NT2/D1 (cell line): ENCODE data around the gene GLRX.
"Not testable (repeated sequence)": the region's sequence is repeated elsewhere in the genome, so short reads cannot be mapped to it uniquely, and the experiment has no call there.

Source experiments
- DNase-seq: peaks from one replicate; pipeline ENCODE4 v3.0.0-alpha.2; 2011; ENCODE audit warnings: low read depth, low spot score
- H3K27me3 ChIP-seq: 2 replicates; pipeline ENCODE4 v1.6.0; 2011; ENCODE audit warnings: mild to moderate bottlenecking; ENCODE audit not compliant: insufficient read length, insufficient read depth
- H3K36me3 ChIP-seq: 2 replicates; pipeline ENCODE4 v1.6.1; 2011; ENCODE audit warnings: mild to moderate bottlenecking, low read length, mixed read lengths; ENCODE audit not compliant: insufficient read depth, insufficient read length
- H3K4me1 ChIP-seq: 2 replicates; pipeline ENCODE4 v1.5.1; 2011; ENCODE audit not compliant: insufficient read depth, insufficient read length
- H3K4me3 ChIP-seq: 2 replicates; pipeline ENCODE4 v1.5.1; 2011; ENCODE audit warnings: low read depth; ENCODE audit not compliant: insufficient read length
- H3K9ac ChIP-seq: 2 replicates; pipeline ENCODE4 v1.6.0; 2011; ENCODE audit warnings: low read depth; ENCODE audit not compliant: insufficient read length
- H3K9me3 ChIP-seq: 2 replicates; pipeline ENCODE4 v1.5.1; 2011; ENCODE audit warnings: mild to moderate bottlenecking, low read length; ENCODE audit not compliant: insufficient read depth
- SUZ12 ChIP-seq: IDR thresholded peaks from 2 replicates; pipeline ENCODE4 v1.6.1; 2011; ENCODE audit not compliant: insufficient read length, insufficient read depth; ENCODE audit errors: extremely low read depth
- YY1 ChIP-seq: IDR thresholded peaks from 2 replicates; pipeline ENCODE4 v1.6.1; 2011; ENCODE audit not compliant: insufficient read length, insufficient read depth
- ZNF274 ChIP-seq: IDR thresholded peaks from 2 replicates; pipeline ENCODE4 v1.6.1; 2011; ENCODE audit warnings: mild to moderate bottlenecking, low read depth, low read length

The GLRX gene

GRCh38 chr5:95840956-95841705 is 18.6 kb upstream of the GLRX start:
- no peak overlapping the region for H3K9ac ChIP-seq
- no peaks in the 10 kb centered on the region for H3K36me3 ChIP-seq
- DNase-seq: no peak
- no peak overlapping the region for H3K4me3 ChIP-seq
- H3K9me3 ChIP-seq: no peaks in the 10 kb centered on the region
- H3K4me1 ChIP-seq: no peaks in the 10 kb centered on the region
- no peak for TF ChIP-seq YY1
- TF ChIP-seq SUZ12: no peak
- no peak for TF ChIP-seq ZNF274
- H3K27me3 ChIP-seq: no peaks in the 10 kb centered on the region

- Histone ChIP-seq H3K9ac (no peak overlapping the region), H3K4me3 (no peak overlapping the region), H3K4me1 (no peaks in the 10 kb centered on the region), H3K36me3 (no peaks in the 10 kb centered on the region), H3K27me3 (no peaks in the 10 kb centered on the region), H3K9me3 (no peaks in the 10 kb centered on the region)
- DNase-seq: no peak
- TF ChIP-seq SUZ12 (no peak), ZNF274 (no peak), YY1 (no peak)
Measured at GRCh38 chr5:95839658-95840057, 17.1 kb upstream of the GLRX start.

- Histone ChIP-seq H3K4me3 (no peak overlapping the region), H3K4me1 (no peaks in the 10 kb centered on the region)
- no peak for TF ChIP-seq SUZ12
- no peak for TF ChIP-seq ZNF274
- TF ChIP-seq YY1: no peak
Measured at GRCh38 chr5:95838556-95838955, 16.0 kb upstream of the GLRX start.

GRCh38 chr5:95838001-95838520 is 15.5 kb upstream of the GLRX start:
- TF ChIP-seq SUZ12 (no peak), YY1 (no peak), ZNF274 (no peak)
- Histone ChIP-seq H3K4me1 (no peaks in the 10 kb centered on the region), H3K36me3 (no peaks in the 10 kb centered on the region), H3K4me3 (no peak overlapping the region), H3K27me3 (no peaks in the 10 kb centered on the region), H3K9ac (no peak overlapping the region), H3K9me3 (no peaks in the 10 kb centered on the region)
- no peak for DNase-seq

More at GRCh38 chr5:95838556-95838955, 16.0 kb upstream of the GLRX start:
- no peaks in the 10 kb centered on the region for H3K27me3 ChIP-seq
- H3K9me3 ChIP-seq: no peaks in the 10 kb centered on the region
- no peak for DNase-seq
- H3K36me3 ChIP-seq: no peaks in the 10 kb centered on the region
- no peak overlapping the region for H3K9ac ChIP-seq

GRCh38 chr5:95837492-95837891 is 15.0 kb upstream of the GLRX start:
- no peak for DNase-seq
- TF ChIP-seq SUZ12 (no peak), ZNF274 (no peak), YY1 (no peak)
- Histone ChIP-seq H3K9ac (no peak overlapping the region), H3K36me3 (no peaks in the 10 kb centered on the region), H3K9me3 (no peaks in the 10 kb centered on the region), H3K4me3 (no peak overlapping the region), H3K27me3 (no peaks in the 10 kb centered on the region), H3K4me1 (no peaks in the 10 kb centered on the region)

- not testable (repeated sequence) for H3K4me1 ChIP-seq, H3K4me3 ChIP-seq, H3K27me3 ChIP-seq, DNase-seq, H3K9ac ChIP-seq, H3K36me3 ChIP-seq, H3K9me3 ChIP-seq
Measured at GRCh38 chr5:95836971-95837370, 14.4 kb upstream of the GLRX start.

GRCh38 chr5:95836544-95836943 is 14.0 kb upstream of the GLRX start:
- no peak overlapping the region for H3K4me3 ChIP-seq
- TF ChIP-seq SUZ12: no peak
- no peak for TF ChIP-seq YY1
- TF ChIP-seq ZNF274: no peak
- H3K27me3 ChIP-seq: no peaks in the 10 kb centered on the region
- no peak for DNase-seq
- H3K36me3 ChIP-seq: no peaks in the 10 kb centered on the region
- no peak overlapping the region for H3K9ac ChIP-seq
- H3K9me3 ChIP-seq: no peaks in the 10 kb centered on the region
- no peaks in the 10 kb centered on the region for H3K4me1 ChIP-seq

GRCh38 chr5:95835682-95836385 is 13.3 kb upstream of the GLRX start:
- Histone ChIP-seq H3K36me3 (no peaks in the 10 kb centered on the region), H3K4me3 (no peak overlapping the region), H3K27me3 (no peaks in the 10 kb centered on the region), H3K4me1 (no peaks in the 10 kb centered on the region), H3K9ac (no peak overlapping the region), H3K9me3 (no peaks in the 10 kb centered on the region)
- TF ChIP-seq ZNF274 (no peak), YY1 (no peak), SUZ12 (no peak)
- DNase-seq: no peak
